GM21528 (cell line): ENCODE data around the gene PIK3R4.
A peak's percentile ranks its signal among the peaks of the same experiment; 100 is the strongest.

Source experiments
- ATAC-seq: cut with Tn5 transposase; IDR thresholded peaks from one replicate; pipeline ENCODE4 v1.9.1; 2021; ENCODE audit warnings: mild to moderate bottlenecking, moderate library complexity; ENCODE audit not compliant: unreplicated experiment, low FRiP score

PIK3R4 gene

DNA sequence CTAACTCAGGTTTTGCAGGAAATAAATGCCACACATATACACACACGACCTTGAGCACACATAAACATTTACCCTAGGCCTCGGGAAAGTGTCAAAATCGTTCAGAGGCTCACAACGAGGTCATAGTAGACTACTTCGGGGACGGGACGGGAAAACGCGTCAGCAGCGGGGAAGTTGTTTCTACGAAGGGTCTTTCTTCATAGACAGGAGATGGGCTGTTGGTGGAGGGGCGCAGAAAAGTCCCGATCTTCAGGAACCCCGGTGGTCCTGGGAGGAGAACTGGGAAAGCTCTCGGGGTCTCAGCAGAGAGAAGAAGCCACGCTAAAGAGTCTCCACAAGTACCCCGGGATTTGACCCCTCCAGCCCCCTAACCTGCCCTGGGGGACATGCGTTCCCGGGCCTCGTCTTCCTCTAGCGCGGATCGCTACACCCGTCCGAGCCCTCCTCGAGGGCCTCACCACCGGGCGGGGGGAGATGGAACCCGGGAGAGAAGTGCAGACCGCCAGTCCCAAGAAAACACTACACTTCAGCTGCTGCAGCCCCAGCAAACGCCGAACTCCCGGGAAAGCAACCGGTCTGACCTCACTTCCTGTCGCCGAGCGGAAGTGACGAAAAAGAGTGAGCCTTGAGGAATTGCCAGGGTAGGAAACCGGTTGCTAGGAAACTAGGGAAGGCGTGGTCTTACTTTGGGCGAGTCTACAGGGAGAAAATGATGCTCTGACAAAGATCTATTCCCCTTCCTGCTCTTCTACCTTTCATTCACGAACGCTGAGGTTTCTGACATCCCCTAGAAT, at the start of gene PIK3R4:
Gene PIK3R4 (minus strand): TSS at position 584 of the 794 bp plus-strand sequence. CDS start 1,611 bp downstream, outside the sequence.
- ATAC-seq = peak; percentile 91

- ATAC-seq = no peak
Measured at GRCh38 chr3:130795396-130795795, 48.8 kb upstream of the PIK3R4 start.

DNA sequence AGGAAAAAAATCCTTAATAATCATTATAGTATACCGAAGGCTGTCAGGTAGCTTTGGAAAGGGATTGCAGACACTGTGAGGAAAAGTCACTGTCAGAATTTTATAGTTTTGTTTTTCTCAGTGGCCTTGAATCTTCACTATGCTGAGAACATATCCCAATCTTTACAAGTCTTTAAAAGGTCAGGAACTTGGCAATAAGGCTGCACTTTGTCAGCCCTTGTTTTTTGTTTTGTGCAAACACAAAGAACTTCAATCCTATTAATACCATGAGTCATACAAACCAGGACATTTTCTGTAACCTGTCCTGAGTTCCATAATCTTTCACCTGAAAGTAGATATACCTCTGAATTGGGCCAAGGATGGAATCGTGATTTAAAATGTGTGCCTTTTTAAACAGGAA, 45.6 kb upstream of the PIK3R4 start:
- ATAC-seq = no peak

DNA sequence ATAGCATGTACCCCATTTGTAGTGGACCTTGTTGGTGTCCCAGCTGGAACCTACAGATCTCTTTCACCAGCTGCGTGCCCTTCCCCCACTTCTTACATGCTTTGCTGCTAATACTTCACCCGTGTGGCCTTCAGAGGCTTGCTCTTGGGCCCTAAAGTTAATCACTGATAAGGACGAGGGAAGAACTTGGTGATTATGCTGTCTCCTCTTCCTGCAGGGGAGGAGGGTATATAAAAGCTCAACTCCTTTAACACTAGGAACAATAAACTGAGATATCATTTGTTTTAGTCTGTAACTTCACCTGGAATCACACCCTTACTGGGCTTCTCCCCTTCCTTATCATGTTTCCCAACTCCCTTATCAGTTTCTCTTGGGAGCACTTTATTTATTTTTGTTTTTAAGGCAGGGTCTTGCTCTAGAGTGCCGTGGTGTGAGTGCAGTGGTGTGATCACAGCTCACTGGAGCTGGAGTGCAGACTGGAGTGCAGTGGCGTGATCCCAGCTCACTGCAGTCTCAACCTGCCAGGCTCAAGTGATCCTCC, 43.2 kb upstream of the PIK3R4 start:
- no peak for ATAC-seq

- no peak for ATAC-seq
Measured at GRCh38 chr3:130787422-130788068, 40.9 kb upstream of the PIK3R4 start.

DNA sequence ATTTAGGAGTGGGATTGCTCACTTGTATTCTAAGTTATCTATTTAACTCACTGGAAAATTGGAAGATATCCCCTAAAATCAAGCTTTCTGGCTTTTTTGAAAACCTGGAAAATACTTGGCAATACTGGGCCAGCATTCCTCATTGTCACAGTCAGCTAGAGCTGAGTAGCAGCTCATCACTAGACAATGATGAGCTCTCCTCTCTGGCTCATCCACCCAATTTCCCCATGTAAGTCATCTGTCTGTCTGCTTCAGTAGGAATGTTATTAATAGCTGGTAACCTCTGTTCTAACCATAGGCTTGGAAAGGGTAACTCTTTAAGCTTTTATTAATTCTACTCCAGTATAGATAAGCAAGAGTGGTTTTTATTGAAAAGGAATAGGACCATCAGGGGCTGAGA, 39.7 kb upstream of the PIK3R4 start:
- no peak for ATAC-seq

GRCh38 chr3:130783629-130784028, 37.0 kb upstream of the PIK3R4 start:
- ATAC-seq = no peak

GRCh38 chr3:130779486-130779885, 32.9 kb upstream of the PIK3R4 start:
- ATAC-seq = peak; percentile 6

GRCh38 chr3:130779031-130779430, 32.4 kb upstream of the PIK3R4 start:
- ATAC-seq = peak; percentile 80

DNA sequence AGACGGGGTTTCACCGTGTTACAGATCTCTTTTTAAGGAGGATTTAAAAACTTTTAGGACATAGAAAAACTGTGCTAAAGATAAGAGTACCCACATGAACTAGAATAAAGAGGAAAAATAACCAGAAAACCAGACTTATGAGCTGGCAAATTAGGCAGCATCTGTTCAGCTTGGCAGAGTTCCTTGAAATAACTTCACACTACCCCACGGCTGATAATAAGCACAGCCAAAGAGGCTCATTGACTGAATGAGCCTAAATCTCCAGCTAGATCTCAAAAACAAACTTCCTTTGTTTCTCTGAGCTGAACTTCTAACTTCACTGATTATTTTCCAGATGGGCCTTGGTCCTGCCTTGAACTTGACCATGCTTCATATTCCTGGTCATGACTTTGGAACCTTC, 26.7 kb upstream of the PIK3R4 start:
- no peak for ATAC-seq

GRCh38 chr3:130772129-130772528, 25.5 kb upstream of the PIK3R4 start:
- no peak for ATAC-seq

DNA sequence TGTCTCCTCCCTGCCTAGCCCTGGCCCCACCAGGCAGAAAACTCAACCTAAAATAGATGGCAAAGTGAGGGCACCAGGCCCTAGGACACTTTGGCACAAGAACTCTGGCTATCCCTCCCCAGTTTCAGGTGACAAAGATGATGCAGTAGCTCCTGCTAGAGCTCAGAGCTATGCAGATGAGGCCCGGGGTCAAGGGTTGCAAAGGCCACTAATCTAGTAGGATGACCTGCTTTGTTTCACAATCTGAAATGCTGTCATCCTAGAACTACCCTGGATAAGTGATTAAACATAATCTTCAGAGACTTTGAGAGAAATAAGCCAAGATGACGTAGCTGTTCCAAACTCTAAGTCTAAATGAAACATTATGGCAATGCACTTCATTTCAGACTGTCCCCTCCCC, 24.0 kb upstream of the PIK3R4 start:
- ATAC-seq = no peak

DNA sequence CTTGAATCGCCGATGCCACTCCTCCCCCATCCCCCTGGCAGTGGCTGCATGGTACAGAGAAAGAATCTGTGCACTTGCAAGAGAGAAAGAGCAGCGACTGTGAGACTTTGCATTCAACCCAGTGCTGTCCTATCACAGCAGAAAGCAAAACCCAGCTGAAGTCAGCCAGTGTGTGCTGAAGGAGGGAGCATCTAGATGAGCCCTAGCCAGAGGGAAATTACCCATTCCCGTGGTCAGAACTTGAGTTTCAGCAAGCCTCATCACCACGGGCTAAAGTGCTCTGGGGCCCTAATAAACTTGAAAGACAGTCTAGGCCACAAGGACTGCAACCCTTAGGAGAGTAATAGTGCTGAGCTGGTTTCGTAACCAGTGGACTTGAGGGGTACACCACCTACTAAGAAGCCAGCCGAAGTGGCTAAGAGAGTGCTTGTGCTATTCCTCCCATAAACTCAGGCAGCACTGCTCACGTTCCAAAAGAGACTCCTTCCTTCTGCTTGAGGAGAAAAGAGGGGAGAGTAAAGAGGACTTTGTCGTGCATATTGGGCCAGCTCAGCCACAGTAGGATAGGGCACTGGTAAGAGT, 15.2 kb upstream of the PIK3R4 start:
- no peak for ATAC-seq

GRCh38 chr3:130760922-130761321, 14.3 kb upstream of the PIK3R4 start:
- ATAC-seq = no peak

DNA sequence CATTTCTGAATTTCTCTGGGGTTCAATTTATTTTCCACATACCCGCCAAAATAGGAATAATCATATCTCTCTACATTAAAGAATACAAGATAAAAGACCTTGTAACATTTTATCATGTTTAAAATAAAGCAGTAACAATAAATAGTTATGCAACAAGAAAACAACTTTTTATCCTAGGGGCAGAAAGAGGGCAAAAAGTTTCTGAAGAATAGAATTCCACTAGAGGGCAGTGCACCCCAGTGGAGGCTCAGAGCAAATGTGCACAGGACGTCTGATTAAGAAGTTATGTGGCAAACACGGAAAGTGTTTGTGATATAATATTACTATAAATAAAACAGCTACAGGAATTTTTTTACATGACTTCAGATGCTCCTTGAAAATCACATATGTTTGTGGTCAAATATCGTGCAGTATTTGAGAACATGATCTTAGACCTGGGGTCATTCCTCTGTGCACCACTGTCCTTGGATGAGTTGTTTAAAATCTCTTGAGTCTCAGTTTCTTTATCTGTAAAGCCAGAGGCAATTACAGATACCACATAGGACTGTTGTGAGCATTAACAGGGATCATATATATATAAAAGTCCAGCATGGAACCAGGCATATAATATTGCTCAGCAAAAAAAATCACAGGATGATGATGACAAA, 13.2 kb upstream of the PIK3R4 start:
- ATAC-seq = peak; percentile 70

DNA sequence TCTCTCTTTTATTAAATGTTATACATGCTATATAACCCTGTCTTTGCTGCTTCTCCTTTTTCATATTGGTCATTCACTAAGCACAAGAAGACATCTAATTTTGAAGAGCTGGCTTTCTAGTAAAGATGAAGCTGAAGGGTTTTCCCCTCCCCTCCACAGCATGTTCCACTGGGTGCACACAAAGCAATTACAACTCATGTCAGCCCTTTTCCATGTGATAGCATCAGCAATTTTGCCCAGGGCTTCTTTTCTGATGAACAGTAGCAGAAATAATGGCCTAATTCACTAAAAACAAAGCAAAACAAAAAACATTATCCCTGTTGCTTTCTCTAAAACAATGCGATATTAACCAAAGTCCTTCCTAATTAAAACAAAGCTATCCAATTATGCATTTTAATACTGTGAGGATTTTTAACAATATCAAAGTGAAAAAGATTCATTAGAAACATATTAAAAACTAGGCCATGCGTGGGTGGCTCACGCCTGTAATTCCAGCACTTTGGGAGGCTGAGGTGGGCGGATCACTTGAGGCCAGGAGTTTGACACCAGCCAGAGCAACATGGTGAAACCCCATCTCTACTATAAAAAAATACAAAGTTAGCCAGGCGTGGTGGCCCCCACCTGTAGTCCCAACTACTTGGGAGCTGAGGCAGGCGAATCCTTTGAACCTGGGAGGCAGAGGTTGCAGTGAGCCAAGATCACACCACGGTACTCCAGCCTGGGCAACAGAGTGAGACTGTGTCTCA, 12.2 kb upstream of the PIK3R4 start:
- no peak for ATAC-seq

GRCh38 chr3:130757611-130758150, 11.1 kb upstream of the PIK3R4 start:
- no peak for ATAC-seq

DNA sequence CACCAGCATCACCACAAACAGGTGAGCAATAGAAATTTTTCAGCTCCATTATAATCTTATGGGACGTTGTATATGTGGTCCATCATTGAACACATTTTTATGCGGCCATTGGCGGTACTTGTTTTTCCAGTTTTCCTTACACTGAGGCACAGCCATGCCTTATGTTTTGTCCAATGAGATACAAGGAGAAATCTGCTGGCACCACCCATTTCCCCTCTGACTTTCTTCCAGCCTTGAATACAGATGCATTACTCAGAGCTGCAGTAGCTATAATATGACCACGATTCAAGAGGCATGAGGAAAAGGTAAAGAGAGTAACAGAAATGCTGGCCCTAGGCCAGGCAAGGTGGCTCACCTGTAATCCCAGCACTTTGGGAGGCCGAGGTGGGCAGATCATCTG, 9.0 kb upstream of the PIK3R4 start:
- no peak for ATAC-seq

GRCh38 chr3:130748981-130749380, 2.4 kb upstream of the PIK3R4 start:
- ATAC-seq = no peak

DNA sequence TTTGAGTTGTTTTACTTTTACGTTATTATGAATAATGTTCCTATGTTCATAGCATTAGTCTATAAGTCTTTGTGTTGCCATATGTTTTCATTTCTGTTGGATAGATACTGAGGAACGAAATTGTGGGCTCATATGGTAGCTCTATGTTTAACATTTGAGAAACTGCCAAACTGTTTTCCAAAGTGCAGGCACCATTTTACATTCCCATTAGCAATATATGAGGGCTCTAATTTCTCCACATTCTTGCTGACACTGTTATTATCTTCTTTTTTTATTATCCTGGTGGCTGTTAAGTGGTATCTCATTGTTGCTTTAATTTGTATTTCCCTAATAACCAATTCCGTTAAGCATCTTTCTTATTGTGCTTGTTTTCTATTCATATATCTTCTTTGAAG, 1.8 kb upstream of the PIK3R4 start:
- ATAC-seq = no peak
